DOHH2 (cell line): ENCODE data around the gene NAB2.

Experiments used
- H3F3A ChIP-seq: fragments of 200-600 bp; sonication (generic), shearing (Covaris generic); 2 replicates; pipeline ENCODE4 v1.6.0; 2016; ENCODE audit warnings: antibody characterized with exemption, mild to moderate bottlenecking; ENCODE audit not compliant: control insufficient read depth, insufficient read depth
- H3K27ac ChIP-seq: fragments of 200-600 bp; sonication (generic); 2 replicates; pipeline ENCODE4 v1.5.1; 2014; ENCODE audit warnings: low read depth, mild to moderate bottlenecking, low read length, moderate library complexity
- H3K27me3 ChIP-seq: fragments of 200-600 bp; sonication (generic); 2 replicates; pipeline ENCODE4 v1.6.1; 2014; ENCODE audit warnings: mild to moderate bottlenecking, low read length, mixed read lengths; ENCODE audit not compliant: control insufficient read depth
- H3K36me3 ChIP-seq: fragments of 200-600 bp; sonication (generic); 2 replicates; pipeline ENCODE4 v1.6.1; 2014; ENCODE audit warnings: mild to moderate bottlenecking, low read length, moderate library complexity, mixed read lengths; ENCODE audit not compliant: control insufficient read depth
- H3K4me1 ChIP-seq: fragments of 200-600 bp; sonication (generic); 2 replicates; pipeline ENCODE4 v1.6.1; 2014; ENCODE audit warnings: mild to moderate bottlenecking, low read length, mixed read lengths; ENCODE audit not compliant: control insufficient read depth
- H3K4me2 ChIP-seq: fragments of 200-600 bp; sonication (generic); 2 replicates; pipeline ENCODE4 v1.6.0; 2014; ENCODE audit warnings: mild to moderate bottlenecking, low read length, moderate library complexity
- H3K4me3 ChIP-seq: fragments of 200-600 bp; sonication (generic); 2 replicates; pipeline ENCODE4 v1.5.1; 2014; ENCODE audit warnings: mild to moderate bottlenecking, low read length, mixed read lengths
- H3K79me2 ChIP-seq: fragments of 200-600 bp; sonication (generic); 2 replicates; pipeline ENCODE4 v1.6.1; 2014; ENCODE audit warnings: mild to moderate bottlenecking, low read length, mixed read lengths; ENCODE audit not compliant: control insufficient read depth
- H3K9me2 ChIP-seq: fragments of 200-600 bp; sonication (generic); replicated peaks from 2 replicates; pipeline ENCODE4 v1.6.1; 2014; ENCODE audit warnings: mild to moderate bottlenecking, low read length, mixed read lengths; ENCODE audit not compliant: control insufficient read depth
- H3K9me3 ChIP-seq: fragments of 200-600 bp; sonication (generic); 2 replicates; pipeline ENCODE4 v1.6.1; 2014; ENCODE audit warnings: antibody characterized with exemption, low read length, mixed read lengths; ENCODE audit not compliant: control insufficient read depth, insufficient read depth
- H4K20me1 ChIP-seq: fragments of 200-600 bp; sonication (generic); 2 replicates; pipeline ENCODE4 v1.6.0; 2014; ENCODE audit warnings: low read depth, mild to moderate bottlenecking, antibody characterized with exemption, low read length, moderate library complexity; ENCODE audit not compliant: control insufficient read depth, insufficient read depth
- EZH2phosphoT487 ChIP-seq: fragments of 200-600 bp; sonication (generic); IDR thresholded peaks from 2 replicates; pipeline ENCODE4 v1.6.1; 2017; ENCODE audit warnings: borderline replicate concordance, mild to moderate bottlenecking, antibody characterized with exemption, low read length, moderate library complexity, mixed read lengths
- TF ChIP-seq, protein P1 (sequence below): fragments of 200-600 bp; sonication (generic); IDR thresholded peaks from one replicate; pipeline ENCODE4 v1.5.1; 2014; ENCODE audit warnings: antibody characterized with exemption, mild to moderate bottlenecking, low read depth, low read length; ENCODE audit not compliant: poor library complexity, severe bottlenecking

NAB2 gene

DNA sequence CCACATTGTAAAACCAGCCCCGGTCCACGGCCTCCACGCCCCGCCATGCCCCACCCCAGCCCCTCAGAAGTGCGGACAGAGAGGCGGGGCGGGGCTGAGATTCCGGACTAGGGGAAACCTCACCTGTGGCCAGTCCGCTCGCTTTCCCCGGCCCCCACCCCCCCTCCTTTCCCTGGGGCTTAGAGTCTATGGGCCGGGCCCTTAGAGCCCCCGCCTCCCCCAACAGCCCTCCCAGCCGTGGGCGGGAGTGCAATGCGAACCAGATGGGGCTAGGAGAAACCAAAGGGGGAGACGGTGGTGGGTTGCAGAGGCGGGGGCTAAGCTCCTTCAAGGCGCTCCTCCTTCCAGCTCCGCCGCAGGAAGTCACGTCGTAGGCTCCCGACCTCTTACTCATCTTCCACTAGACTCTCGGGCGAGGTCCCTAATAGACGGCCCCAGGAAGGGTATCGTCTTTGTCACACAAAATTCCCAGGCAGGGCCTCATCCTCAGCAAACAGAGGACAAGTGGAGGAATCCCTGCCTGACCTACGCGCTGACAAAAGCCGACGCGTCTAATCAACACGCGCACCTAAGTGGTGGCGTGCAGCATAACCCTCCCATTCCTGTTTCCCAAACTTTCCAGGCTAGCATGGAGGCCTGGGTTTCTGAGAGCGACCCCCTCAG is 1.1 kb upstream of the NAB2 start:
- Histone ChIP-seq H3K36me3 (peaks cover 6% of the 10 kb centered on the region; the same call in 1 of the 2 replicates), H3K4me3 (peak overlapping the region; percentile 84), H3K9me2 (no peaks in the 10 kb centered on the region), H3K27me3 (no peaks in the 10 kb centered on the region), H3K9me3 (no peaks in the 10 kb centered on the region), H3K27ac (peak overlapping the region; percentile 91), H3F3A (peaks cover 30% of the 10 kb centered on the region), H3K4me2 (peak overlapping the region; percentile 100), H3K79me2 (peaks cover 9% of the 10 kb centered on the region), H4K20me1 (no peaks in the 10 kb centered on the region), H3K4me1 (peaks cover 47% of the 10 kb centered on the region)
- TF ChIP-seq, protein P1, sequence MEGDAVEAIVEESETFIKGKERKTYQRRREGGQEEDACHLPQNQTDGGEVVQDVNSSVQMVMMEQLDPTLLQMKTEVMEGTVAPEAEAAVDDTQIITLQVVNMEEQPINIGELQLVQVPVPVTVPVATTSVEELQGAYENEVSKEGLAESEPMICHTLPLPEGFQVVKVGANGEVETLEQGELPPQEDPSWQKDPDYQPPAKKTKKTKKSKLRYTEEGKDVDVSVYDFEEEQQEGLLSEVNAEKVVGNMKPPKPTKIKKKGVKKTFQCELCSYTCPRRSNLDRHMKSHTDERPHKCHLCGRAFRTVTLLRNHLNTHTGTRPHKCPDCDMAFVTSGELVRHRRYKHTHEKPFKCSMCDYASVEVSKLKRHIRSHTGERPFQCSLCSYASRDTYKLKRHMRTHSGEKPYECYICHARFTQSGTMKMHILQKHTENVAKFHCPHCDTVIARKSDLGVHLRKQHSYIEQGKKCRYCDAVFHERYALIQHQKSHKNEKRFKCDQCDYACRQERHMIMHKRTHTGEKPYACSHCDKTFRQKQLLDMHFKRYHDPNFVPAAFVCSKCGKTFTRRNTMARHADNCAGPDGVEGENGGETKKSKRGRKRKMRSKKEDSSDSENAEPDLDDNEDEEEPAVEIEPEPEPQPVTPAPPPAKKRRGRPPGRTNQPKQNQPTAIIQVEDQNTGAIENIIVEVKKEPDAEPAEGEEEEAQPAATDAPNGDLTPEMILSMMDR: peak; percentile 6
- TF ChIP-seq EZH2phosphoT487: no peak

DNA sequence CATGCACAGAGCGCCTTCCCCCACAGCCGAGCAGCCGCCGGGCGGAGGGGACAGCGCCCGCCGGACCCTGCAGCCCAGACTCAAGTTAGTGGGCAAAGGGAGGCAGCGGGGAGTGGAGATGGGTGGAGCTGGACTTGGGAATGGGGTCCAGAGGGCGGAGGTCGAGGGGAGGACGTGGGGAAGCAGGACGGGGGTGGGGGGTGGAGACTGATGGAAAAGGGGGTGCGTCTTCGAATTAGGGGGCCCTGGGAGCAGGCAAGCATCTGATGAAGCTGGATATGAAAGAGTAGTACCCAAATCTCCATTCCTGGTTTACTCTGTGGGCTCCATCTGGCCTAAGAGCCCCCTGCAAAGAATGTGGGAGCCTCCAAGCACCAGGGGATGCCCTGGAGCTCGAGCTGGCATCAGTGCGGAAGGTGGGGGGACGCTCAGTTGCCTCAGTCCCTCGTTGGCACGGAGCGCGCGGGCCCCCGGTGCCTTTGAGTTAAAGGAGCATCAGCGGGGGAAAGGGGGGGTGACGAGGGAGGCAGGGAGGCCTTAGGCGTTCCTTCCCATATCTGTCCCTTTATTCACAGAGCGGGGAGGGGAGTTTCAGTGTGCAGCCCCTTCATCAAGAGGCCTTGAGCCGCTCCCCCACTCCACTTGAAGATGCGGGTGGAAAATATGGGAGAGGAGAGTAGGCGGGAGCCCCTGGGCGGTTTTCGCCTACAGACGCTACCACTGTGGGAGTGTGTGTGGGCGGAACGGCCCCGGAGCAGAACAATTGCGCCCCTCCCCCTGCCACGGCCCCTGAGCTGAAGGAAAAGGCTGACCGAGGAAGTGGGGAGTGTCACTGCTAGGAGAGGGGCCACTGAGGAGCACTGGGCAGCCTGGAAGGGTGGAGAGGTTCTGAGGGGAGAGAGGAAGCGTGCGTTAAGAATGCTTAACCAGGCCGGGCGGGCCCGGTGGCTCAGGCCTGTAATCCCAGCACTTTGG is 644 bp downstream of the NAB2 start:
- TF ChIP-seq, protein P1: no peak
- TF ChIP-seq EZH2phosphoT487: no peak
- H3F3A ChIP-seq: peaks cover 21% of the 10 kb centered on the region
- H3K9me3 ChIP-seq: no peaks in the 10 kb centered on the region
- H3K27ac ChIP-seq: peak overlapping the region; percentile 10; the same call in 1 of the 2 replicates
- no peaks in the 10 kb centered on the region for H3K27me3 ChIP-seq
- H3K4me2 ChIP-seq: peak overlapping the region; percentile 98
- H3K4me3 ChIP-seq: peak overlapping the region; percentile 87
- H3K36me3 ChIP-seq: peaks cover 11% of the 10 kb centered on the region
- no peaks in the 10 kb centered on the region for H4K20me1 ChIP-seq
- H3K4me1 ChIP-seq: peaks cover 55% of the 10 kb centered on the region
- H3K9me2 ChIP-seq: no peaks in the 10 kb centered on the region
- H3K79me2 ChIP-seq: peaks cover 9% of the 10 kb centered on the region

DNA sequence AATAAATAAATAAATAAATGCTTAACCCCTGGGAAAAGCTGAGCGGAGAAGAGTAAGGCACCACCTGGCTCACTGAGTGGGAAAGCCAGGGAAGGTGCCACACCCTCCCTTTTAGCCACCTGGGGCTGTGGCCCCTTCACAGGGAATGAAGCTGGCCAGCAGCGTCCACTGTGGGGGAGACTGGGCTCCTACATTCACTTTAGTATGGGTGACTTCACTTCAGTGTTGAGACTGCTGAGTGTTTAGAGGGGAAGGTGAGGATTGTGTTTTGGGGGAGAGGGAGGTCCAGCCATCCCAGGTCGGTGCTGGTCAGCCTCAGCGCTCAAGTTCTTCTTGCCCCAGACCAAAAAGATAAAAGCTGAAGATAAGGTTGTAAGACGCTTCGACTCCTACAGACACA is 1.6 kb downstream of the NAB2 start:
- H3K27me3 ChIP-seq: no peaks in the 10 kb centered on the region
- TF ChIP-seq EZH2phosphoT487: no peak
- TF ChIP-seq, protein P1: no peak
- H3F3A ChIP-seq: peaks cover 20% of the 10 kb centered on the region
- no peaks in the 10 kb centered on the region for H3K9me2 ChIP-seq
- H4K20me1 ChIP-seq: no peaks in the 10 kb centered on the region
- H3K4me3 ChIP-seq: no peak overlapping the region
- H3K4me1 ChIP-seq: peaks cover 52% of the 10 kb centered on the region
- no peak overlapping the region for H3K4me2 ChIP-seq
- no peaks in the 10 kb centered on the region for H3K9me3 ChIP-seq
- H3K27ac ChIP-seq: no peak overlapping the region
- H3K36me3 ChIP-seq: peaks cover 15% of the 10 kb centered on the region
- peaks cover 9% of the 10 kb centered on the region for H3K79me2 ChIP-seq
